Measurements from ENCODE around the gene DDX42.
"Not testable (repeated sequence)": the region's sequence is repeated elsewhere in the genome, so short reads cannot be mapped to it uniquely, and the experiment has no call there.

DDX42 gene

DNA sequence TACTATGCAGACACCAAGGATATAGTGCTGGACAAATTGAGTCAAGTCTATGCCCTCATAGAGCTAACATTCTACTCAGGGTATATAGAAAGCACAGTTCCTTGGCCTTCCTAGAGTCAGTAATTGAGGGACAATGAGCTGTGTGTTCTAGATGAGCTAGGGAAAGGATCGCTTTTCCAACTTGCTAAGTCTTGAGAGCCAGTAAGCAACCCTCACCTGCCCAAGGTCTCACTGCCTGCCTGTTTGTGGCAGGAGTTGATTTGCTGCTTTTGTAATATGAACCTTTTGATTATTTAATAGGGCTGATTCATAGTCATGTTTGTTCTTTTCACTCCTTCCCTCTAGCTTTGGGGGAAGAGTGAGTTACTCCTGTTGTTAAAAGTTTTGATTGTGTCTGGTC is 6.5 kb downstream of the DDX42 start:
- DNase-seq, result no peak

GRCh38 chr17:63780928-63781327 is 7.0 kb downstream of the DDX42 start:
- DNase-seq, result no peak

DNA sequence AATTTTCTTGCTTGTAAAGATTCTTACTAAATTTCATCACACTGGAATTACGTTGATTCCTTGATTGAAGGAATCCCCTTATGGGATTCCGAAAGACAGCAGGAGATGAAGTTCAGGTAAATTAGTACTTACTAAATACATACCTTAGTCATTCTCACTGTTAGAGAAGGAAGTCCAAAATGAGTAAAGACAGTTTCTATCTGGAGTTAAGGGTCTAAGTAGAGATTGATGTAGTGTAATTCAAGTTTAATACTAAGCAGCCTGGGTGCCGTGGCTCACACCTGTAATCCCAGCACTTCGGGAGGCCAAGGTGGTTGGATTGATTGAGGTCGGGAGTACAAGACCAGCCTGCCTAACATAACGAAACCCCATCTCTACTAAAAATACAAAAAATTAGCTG is 9.6 kb downstream of the DDX42 start:
- DNase-seq, result no peak

GRCh38 chr17:63785556-63785955 is 11.6 kb downstream of the DDX42 start:
- DNase-seq, result no peak

- DNase-seq, result no peak
Observed at GRCh38 chr17:63786117-63786516, 12.1 kb downstream of the DDX42 start.

DNA sequence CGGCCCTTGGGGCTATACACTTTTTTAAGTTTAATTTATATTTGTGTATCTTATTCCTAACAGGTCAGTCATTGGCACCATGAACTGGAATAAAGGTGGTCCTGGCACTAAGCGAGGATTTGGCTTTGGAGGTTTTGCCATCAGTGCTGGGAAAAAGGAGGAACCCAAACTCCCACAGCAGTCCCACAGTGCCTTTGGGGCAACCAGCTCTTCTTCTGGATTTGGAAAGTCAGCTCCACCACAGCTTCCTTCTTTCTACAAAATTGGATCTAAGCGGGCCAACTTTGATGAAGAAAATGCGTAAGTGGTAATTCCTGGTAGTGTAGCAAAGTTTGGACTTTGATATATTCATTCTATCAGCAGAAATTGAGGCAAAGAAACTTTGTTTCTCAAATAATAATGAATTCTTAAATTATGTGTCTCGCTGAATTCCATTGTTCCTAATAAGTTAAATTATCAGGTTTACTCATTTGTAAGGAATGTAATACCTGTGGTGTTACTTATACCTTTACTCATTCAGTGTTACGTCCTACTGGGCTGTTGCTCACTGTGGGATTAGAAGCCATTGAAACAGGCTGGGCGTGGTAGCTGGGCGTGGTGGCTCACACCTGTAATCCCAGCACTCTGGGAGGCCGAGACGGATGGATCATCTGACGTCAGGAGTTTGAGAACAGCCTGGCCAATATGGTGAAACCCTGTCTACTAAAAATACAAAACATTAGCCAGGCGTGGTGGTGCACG is 13.2 kb downstream of the DDX42 start:
- DNase-seq, result no peak

DNA sequence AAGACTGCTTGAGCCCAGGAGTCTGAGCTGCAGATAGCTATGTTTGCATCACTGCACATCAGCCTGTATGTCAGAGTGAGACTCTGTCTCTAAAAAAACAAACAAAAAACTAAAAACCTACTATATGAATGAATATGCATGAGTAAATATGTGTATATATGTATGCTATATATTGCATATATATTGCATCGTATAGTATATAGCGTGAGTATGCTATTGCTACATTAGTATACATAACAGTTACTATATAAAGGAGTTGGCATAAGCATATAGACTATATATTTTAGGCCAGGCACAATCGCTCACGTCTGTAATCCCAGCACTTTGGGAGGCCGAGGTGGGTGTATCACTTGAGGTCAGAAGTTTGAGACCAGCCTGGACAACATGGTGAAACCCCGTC is 16.1 kb downstream of the DDX42 start:
- DNase-seq, result no peak

DNA sequence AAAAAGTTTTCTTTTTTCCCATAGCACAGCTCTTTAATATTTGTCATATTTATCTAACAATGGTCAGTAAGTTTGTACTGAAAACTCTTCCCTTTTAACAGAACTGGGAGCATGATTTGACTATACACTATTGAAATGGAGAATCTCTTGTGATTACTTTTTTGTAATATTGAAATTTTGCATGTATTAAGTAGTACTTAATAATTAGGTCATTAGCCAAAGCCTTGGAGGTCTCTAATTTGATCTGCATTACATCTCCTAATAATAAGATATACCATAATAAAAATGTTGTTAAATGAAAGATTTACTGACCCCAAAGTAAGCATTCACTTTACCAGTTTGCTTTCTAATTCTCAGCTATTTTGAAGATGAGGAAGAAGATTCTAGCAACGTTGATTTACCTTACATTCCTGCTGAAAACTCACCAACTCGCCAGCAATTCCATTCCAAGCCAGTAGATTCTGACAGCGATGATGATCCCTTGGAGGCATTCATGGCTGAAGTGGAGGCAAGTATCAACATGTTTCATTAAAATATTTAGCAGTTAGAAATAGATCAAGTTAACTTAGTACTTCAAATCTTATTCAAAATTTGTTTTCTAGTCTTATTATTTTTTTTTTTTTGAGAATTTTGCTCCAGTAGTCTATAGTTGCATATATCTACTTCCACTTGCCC is 18.2 kb downstream of the DDX42 start:
- no peak for DNase-seq

DNA sequence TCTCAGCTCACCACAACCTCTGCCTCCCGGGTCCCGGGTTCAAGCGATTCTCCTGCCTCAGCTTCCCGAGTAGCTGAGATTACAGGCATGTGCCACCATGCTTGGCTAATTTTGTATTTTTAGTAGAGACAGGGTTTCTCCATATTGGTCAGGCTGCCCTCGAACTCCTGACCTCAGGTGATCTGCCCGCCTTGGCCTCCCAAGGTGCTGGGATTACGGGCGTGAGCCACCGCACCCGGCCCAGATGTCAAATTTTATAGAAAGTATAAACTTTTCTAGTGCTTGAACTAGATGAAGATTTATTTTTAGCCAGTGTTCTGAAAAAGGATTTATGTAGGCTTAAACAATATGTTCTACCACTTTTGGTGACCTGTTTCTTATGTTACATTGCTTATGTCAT is 22.4 kb downstream of the DDX42 start:
- DNase-seq, result not testable (repeated sequence)

DNA sequence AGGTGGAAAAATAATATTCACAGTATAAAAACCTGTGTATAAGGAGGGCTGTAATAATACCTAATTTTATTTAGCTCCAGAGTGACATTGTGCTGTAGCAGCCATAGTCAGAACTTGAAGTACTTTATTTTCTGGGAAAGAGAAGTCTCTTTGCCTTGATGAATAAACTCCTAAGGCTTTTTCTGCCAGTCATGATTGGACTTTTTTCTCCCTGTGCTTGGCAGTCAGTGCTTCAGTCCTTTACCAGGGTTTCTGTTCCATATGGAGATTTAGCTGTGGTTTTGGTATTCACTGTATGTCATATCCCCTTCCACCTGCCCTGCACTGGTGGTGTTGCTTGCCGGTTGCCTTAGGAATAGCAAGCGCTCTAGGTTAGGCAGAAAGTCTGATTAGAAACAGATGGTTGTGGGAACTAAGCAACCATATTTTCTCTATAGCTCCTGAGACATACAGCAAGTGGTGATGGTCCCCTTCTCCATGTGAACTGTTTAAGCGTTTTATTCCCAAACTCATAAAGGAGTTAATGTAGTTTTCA is 24.7 kb downstream of the DDX42 start:
- no peak for DNase-seq

DNA sequence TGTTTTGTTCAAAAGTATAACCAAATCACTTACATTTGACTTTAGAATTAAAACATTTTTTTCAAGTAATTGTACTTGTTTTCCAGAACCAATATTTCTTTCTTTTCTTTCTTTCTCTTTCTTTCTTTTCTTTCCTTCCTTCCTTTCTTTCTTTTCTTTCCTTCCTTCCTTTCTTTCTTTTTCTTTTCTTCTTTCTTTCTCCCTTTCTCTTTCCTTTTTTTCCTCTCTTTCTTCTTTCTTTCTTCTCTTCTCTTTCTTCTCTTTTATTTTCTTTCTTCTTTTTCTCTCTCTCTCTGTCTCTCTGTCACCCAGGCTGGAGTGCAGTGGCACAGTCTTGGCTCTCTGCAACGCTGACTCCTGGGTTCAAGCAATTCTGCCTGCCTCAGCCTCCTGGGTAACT is 26.8 kb downstream of the DDX42 start:
- no peak for DNase-seq

GRCh38 chr17:63804328-63804727 is 30.4 kb downstream of the DDX42 start:
- no peak for DNase-seq

- no peak for DNase-seq
Observed at GRCh38 chr17:63805591-63805990, 31.6 kb downstream of the DDX42 start.

- DNase-seq, result no peak
Observed at GRCh38 chr17:63809970-63810369, 36.0 kb downstream of the DDX42 start.

DNA sequence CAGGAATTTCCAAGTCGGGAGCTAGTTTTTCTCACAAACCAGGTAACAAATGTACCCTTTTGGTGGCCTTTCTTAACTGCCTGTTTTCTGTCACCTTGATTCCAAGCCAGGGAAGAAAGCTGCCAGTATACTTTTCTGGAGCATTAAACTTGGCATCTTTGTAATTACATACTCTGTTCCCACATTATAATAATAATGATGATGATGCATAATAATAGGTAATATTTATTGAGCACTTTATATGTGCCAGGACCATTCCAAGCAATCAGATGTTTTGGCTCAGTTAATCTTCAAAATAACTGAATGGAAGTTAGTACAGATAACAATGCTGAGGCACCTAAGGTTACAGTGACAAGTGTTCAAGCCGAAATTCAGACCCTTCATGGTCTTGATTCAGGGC is 42.2 kb downstream of the DDX42 start:
- DNase-seq, result no peak

GRCh38 chr17:63816669-63817068 is 42.7 kb downstream of the DDX42 start:
- no peak for DNase-seq

DNA sequence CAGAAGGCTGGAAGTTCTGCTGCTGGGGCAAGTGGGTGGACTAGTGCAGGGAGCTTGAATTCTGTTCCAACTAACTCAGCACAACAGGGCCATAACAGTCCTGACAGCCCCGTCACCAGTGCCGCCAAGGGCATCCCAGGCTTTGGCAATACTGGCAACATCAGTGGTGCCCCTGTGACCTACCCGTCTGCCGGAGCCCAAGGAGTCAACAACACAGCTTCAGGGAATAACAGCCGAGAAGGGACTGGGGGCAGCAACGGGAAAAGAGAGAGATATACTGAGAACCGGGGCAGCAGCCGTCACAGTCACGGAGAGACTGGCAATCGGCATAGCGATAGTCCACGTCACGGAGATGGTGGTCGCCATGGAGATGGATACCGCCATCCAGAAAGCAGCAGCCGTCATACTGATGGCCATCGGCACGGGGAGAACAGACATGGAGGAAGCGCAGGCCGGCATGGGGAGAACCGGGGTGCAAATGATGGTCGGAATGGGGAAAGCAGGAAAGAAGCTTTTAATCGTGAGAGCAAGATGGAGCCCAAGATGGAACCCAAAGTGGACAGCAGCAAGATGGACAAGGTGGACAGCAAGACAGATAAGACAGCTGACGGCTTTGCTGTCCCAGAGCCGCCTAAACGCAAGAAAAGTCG is 43.9 kb downstream of the DDX42 start:
- DNase-seq, result no peak

DNA sequence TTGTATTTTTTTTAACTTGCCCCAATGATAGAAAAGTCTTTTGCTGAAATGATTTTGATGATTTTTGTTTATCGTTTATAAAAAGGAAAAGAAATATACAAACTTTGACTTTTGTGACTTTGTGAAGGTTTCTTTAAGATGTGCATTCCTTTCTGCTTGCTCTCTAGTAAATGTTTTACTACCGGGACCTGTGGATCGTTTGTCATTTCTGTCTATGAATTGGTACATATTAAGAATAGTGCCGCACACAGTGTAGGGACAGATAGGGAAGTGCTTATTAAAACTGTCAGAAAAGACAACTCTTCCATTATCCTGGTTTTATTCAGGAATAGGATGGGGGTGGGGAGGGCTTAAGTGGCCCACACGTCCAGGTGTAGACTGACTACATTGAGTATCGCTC is 45.2 kb downstream of the DDX42 start:
- no peak for DNase-seq

- DNase-seq, result no peak
Observed at GRCh38 chr17:63819585-63820537, 45.9 kb downstream of the DDX42 start.

DNA sequence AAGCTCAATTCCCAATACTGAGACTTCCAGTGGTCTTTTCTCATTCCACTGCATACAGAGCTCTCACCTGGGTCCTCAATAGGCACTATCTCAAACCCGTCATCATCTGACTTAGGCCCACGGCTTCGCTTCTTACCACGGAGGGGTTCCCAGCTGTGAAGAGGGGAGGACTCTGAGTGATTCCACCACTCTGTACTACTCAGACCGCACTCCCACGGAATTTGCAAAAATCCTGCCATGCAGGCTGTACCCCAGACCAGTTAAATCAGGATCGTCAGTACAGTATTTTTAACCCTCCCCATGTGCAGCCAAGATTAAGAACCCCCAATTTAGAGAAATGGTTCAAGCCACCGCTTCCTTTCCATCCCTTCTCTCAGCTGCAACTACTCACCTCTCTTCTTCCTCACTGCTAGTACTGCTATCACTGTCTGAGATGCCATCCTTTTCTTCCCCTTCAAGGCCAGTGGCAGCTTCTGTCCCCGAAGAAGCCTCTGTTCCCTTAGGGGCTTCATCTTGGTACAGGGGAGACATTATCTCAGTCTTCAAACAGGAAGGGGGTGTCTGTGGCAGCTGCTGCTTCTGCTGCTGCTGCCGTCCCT is 47.1 kb downstream of the DDX42 start:
- DNase-seq, result no peak

DNA sequence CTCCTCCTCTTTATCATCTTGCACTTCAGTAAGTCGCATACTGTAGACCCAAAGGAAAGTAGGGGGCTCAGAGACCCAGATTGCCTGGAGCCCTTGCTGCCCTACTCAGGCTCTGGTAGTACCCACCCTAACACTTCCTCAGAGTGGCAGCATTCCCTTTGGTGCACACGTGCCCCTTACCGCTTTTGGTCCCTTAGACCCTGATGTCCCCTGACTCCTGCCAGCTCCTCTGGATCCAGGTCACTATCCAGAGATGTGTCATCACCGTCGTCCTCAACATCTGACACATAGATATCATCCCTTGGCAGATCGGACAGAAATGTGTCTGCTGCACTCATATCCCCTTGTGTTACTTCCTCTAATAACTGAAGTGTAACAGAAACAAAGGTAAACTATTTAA is 47.8 kb downstream of the DDX42 start:
- DNase-seq, result no peak

GRCh38 chr17:63822537-63822936 is 48.6 kb downstream of the DDX42 start:
- no peak for DNase-seq
